Measurements from ENCODE around the gene BMPR1A. TPM values are rescaled to one million over a fixed set of nuclear protein-coding genes. Genes with fewer than 3 reads are reported as not detected.

BMPR1A gene
- total RNA-seq, 1 donor from 2014 or later: 76.0 TPM

Other genes with a start within 250 kb of the BMPR1A start
- gene WAPL, start 234.8 kb upstream of the BMPR1A start, total RNA-seq: 34.2 TPM
- 0.18 TPM for gene OPN4, start 102.1 kb upstream of the BMPR1A start, total RNA-seq
- 4.9 TPM for gene LDB3, start 88.1 kb upstream of the BMPR1A start, total RNA-seq
- 66.2 TPM for gene MMRN2, start 201.0 kb downstream of the BMPR1A start, total RNA-seq
- 132 TPM for gene SNCG, start 202.0 kb downstream of the BMPR1A start, total RNA-seq
- gene ADIRF, start 211.9 kb downstream of the BMPR1A start, total RNA-seq: 599 TPM

All from sciatic nerve (tissue), 1 donor.